ENCODE data around the gene VIPR2.

Gene VIPR2

GRCh38 chr7:159158125-159158887 lies 13.6 kb upstream of the VIPR2 start:
- no peak for DNase-seq (ENCODE audit: low read depth in 3 of 3)

DNA sequence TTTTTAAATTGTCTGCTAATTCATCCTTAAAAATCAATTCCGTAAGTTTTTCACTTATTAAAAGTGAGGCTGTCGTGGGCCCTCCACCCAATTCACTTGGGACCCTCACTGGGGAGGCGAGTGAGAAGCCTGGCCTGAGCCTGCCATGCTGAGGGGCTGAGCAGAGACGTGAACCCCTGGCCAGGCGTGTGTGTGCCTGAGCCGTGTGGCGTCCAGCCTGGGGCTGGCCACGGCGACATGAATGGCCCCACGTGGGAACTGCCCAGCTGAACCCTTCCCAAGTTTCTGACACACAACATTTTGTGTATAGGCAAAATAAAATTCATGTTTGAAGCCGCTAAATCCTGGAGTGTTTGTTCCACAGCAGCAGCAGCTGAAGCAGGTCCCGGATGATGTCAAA lies 13.0 kb upstream of the VIPR2 start:
- no peak for DNase-seq (ENCODE audit: low read depth in 3 of 3)

- no peak for DNase-seq (ENCODE audit: low read depth in 3 of 3)
Measured at GRCh38 chr7:159156436-159157245, 12.0 kb upstream of the VIPR2 start.

DNA sequence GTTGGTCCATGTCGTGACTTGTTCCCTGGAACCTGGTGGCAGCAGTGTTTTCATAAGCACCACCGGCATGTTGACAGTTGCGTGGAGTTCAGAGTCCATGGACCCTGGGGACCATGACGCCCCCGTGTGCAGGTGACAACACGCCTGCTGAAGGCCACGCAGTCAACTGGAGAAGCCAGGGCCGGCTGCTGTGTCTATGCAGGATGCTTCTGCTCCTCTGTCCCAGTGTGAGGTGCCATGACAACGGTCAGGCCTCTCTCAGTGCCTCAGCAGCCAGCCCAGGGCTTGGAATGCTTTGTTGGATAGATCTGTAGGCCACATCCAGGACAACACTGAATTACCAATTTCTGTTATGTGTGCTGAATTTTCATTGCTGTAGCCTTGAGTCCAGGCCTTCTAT lies 10.7 kb upstream of the VIPR2 start:
- DNase-seq (ENCODE audit: low read depth in 3 of 3): no peak

DNA sequence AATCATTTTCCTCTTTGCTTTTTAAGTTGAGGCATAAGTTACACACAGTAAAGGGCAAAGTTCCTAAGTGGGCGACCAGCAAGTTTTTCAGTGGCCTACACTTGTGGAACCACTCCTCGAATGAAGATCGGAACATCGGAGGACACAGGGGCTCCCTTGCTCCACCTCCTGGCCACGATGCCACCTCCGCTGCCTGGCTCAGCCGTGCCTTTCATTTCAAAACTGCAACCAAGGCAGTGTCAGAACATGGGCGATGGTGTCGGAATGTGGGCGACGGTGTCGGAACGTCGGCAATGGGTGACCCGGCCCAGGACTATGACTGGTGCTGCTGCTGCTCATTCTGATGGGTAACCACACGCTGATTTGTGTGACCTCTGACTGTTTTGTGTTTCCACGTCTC lies 9.6 kb upstream of the VIPR2 start:
- DNase-seq (ENCODE audit: low read depth in 3 of 3): no peak

DNA sequence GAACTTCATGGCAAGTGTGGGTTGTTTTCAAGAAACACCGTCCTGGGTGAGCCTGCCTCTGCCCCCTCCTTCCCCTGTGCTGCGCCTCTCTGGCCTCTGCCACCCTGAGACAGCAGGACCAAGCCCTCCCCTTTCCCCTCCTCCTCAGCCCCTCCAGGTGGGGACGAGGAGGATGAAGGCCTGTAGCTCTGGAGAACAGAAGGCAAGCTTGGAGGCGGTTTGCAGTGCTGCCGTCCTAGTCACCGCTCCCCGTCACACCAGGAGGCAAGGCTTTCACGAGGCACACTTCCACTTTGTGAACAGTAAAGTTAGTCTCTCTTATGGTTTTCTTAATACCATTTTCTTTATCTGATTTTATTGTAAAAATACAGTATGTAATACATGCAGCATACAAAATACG lies 8.8 kb upstream of the VIPR2 start:
- no peak for DNase-seq (ENCODE audit: low read depth in 3 of 3)

GRCh38 chr7:159152816-159153215 lies 8.1 kb upstream of the VIPR2 start:
- DNase-seq (ENCODE audit: low read depth in 3 of 3): no peak

- no peak for DNase-seq (ENCODE audit: low read depth in 3 of 3)
Measured at GRCh38 chr7:159151231-159151630, 6.6 kb upstream of the VIPR2 start.

DNA sequence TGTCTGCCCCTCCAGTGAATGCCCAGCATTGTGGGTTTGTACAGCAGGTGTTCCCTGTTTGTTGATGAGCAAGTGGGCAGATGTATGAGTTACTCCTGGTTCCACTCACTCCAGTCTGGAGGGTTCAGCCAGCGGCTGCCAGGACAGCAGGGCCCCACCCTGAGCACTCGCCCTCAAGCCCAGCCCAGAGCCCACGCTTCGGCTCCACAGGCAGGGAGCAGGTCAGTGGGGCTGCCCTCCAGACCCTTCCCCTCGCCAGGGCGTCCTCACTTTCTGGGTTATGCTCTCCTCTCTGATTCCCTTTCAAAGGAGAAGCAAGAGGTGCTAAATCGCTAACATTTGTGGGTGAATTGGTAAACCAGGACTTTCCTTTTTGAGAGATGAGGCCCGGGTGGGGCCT lies 4.8 kb upstream of the VIPR2 start:
- no peak for DNase-seq (ENCODE audit: low read depth in 3 of 3)

GRCh38 chr7:159148430-159149395 lies 4.0 kb upstream of the VIPR2 start:
- DNase-seq (ENCODE audit: low read depth in 3 of 3): no peak

- no peak for DNase-seq (ENCODE audit: low read depth in 3 of 3)
Measured at GRCh38 chr7:159147687-159148086, 3.0 kb upstream of the VIPR2 start.

GRCh38 chr7:159147246-159147645 lies 2.6 kb upstream of the VIPR2 start:
- DNase-seq (ENCODE audit: low read depth in 3 of 3): no peak

DNA sequence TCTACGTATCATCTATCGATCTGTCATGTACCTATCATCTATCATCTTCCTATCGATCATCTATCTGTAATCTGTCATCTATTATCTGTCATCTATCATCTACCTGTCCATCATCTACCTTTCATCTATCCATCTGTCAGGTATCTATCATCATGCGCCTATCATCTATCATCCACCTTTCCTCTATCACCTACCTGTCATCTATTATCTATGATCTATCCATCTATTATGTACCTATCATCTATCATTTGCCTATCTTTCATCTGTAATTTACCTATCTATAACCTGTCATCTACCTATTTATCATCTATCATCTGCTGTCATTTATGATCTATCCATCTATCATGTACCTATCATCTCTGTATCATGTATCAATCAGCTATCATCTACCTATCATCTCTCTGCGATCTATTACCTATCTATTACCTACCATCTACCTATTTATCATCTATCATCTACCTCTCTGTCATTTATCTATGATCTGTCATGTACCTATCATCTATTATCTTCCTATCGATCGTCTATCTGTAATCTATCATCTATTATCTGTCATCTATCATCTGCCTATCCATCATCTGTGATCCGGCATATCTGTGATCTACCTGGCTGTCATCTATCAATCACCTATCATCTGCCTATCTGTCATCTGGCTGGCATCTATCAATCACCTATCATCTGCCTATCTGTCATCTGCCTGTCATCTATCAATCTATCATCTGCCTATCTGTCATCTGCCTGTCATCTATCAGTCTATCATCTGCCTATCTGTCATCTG lies 1.6 kb upstream of the VIPR2 start:
- no peak for DNase-seq (ENCODE audit: low read depth in 3 of 3)

DNA sequence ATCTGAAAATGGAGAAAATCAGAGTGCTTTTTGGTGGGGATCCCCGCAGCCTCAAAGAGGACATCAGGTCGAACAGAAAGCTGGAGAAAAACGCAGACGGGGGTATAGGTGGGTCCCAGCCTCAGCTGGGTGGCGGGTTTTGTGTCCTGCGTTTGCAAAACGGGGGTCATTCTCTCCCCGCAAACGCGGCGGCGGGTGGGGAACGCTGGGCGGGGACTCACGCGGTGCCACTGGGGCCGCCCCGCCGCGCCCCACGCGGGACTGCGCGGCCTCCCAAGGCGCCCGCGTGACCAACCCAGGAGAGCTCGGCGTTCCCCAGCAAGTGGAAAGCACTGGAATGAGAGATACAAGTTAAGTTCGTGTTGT lies 806 bp upstream of the VIPR2 start:
- DNase-seq (ENCODE audit: low read depth in 3 of 3): no peak

GRCh38 chr7:159143780-159144757 lies 598 bp downstream of the VIPR2 start:
- peak in 1 of 3 experiments; percentile 41 for DNase-seq (ENCODE audit: low read depth in 3 of 3)

GRCh38 chr7:159142730-159143129 lies 1.9 kb downstream of the VIPR2 start:
- no peak for DNase-seq (ENCODE audit: low read depth in 3 of 3)

GRCh38 chr7:159142199-159142598 lies 2.5 kb downstream of the VIPR2 start:
- DNase-seq (ENCODE audit: low read depth in 3 of 3): no peak

DNA sequence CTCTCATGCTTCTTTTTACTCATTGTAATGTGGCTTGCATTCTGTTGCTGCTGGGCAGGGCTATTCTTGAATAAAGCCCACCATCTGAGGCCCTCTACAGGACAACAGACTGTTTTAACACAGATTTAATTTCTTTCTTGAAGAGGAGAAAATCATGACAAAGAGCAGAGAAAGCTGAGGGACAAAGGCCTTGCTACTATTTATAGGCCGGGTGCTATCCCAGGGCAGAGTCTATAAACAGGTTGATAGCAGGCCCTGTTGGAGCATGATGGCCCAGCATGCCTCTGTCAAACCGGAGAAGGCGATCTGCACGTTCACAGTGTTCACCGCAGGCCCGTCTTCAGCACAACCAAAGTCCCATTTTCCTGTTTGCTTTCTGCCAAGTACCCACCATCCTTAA lies 3.0 kb downstream of the VIPR2 start:
- DNase-seq (ENCODE audit: low read depth in 3 of 3): no peak

- DNase-seq (ENCODE audit: low read depth in 3 of 3): no peak
Measured at GRCh38 chr7:159141167-159141566, 3.5 kb downstream of the VIPR2 start.

Measured in stimulated activated CD4-positive, alpha-beta T cell treated with anti-CD3 and anti-CD28 coated beads, TNF-alpha, amount 100 ng/mL, for 24 hours (primary cell).